PC-9 (cell line): ENCODE results near the gene AOC3.

ENCODE experiments used
- EZH2 ChIP-seq: fragments of 200-600 bp; sonication (generic); IDR thresholded peaks from 2 replicates; pipeline ENCODE4 v1.8.0; 2017; ENCODE audit warnings: antibody characterized with exemption, low read depth
- TF ChIP-seq, protein P1 (sequence below): fragments of 200-600 bp; sonication (generic); conservative IDR thresholded peaks from 2 replicates; pipeline ENCODE4 v1.6.1; 2017; ENCODE audit warnings: mixed run types, antibody characterized with exemption, mild to moderate bottlenecking, moderate library complexity

DNA sequence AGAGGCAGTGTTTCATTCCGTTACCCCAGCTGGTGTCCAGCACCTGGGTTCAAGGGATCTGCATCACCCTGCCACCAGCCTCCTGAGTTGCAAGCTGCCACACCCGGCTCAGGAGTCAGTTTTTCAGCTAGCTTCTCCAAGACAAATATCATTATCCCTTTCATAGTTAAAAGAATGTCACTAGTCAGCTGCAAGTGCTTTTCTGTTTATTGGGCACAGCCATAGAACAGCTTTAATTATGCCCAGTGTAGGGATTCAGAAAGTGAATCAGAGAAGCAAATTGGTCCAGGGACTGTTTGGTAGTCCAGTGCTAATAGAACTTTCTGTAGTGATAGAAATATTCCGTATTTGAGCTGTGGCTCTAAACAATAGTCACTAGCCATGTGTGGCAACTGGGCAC lies 2.9 kb upstream of the AOC3 start:
- TF ChIP-seq, protein P1, sequence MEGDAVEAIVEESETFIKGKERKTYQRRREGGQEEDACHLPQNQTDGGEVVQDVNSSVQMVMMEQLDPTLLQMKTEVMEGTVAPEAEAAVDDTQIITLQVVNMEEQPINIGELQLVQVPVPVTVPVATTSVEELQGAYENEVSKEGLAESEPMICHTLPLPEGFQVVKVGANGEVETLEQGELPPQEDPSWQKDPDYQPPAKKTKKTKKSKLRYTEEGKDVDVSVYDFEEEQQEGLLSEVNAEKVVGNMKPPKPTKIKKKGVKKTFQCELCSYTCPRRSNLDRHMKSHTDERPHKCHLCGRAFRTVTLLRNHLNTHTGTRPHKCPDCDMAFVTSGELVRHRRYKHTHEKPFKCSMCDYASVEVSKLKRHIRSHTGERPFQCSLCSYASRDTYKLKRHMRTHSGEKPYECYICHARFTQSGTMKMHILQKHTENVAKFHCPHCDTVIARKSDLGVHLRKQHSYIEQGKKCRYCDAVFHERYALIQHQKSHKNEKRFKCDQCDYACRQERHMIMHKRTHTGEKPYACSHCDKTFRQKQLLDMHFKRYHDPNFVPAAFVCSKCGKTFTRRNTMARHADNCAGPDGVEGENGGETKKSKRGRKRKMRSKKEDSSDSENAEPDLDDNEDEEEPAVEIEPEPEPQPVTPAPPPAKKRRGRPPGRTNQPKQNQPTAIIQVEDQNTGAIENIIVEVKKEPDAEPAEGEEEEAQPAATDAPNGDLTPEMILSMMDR: no peak
- TF ChIP-seq EZH2: no peak
